HUES48 (cell line): ENCODE measurements around the gene APBB1IP.
A peak's percentile ranks its signal among the peaks of the same experiment; 100 is the strongest.

ENCODE experiments used
- H3K27ac ChIP-seq: one replicate; pipeline ENCODE4 v1.7.0; 2013; ENCODE audit warnings: low read depth, low read length, inconsistent platforms
- H3K27me3 ChIP-seq: 2 replicates; pipeline ENCODE4 v1.6.1; 2013; ENCODE audit warnings: mild to moderate bottlenecking, low read length; ENCODE audit not compliant: control insufficient read depth, insufficient read depth
- H3K36me3 ChIP-seq: 2 replicates; pipeline ENCODE4 v1.6.1; 2013; ENCODE audit warnings: low read length; ENCODE audit not compliant: control insufficient read depth, insufficient read depth
- H3K4me1 ChIP-seq: 2 replicates; pipeline ENCODE4 v1.6.1; 2013; ENCODE audit warnings: mild to moderate bottlenecking, low read length; ENCODE audit not compliant: control insufficient read depth, insufficient read depth
- H3K4me3 ChIP-seq: 2 replicates; pipeline ENCODE4 v1.5.1; 2013; ENCODE audit warnings: mild to moderate bottlenecking, low read depth, low read length
- H3K9ac ChIP-seq: 2 replicates; pipeline ENCODE4 v1.6.1; 2013; ENCODE audit warnings: mild to moderate bottlenecking, low read depth, low read length, moderate library complexity
- H3K9me3 ChIP-seq: 2 replicates; pipeline ENCODE4 v1.6.1; 2013; ENCODE audit warnings: low read length; ENCODE audit not compliant: control insufficient read depth, insufficient read depth

Gene APBB1IP

GRCh38 chr10:26507441-26507840 is 69.3 kb downstream of the APBB1IP start:
- H3K9me3 ChIP-seq = no peaks in the 10 kb centered on the region
- no peak overlapping the region for H3K4me3 ChIP-seq
- H3K27ac ChIP-seq = no peak overlapping the region
- H3K36me3 ChIP-seq = no peaks in the 10 kb centered on the region
- no peaks in the 10 kb centered on the region for H3K27me3 ChIP-seq
- H3K9ac ChIP-seq = no peak overlapping the region
- no peaks in the 10 kb centered on the region for H3K4me1 ChIP-seq

- Histone ChIP-seq H3K9ac (no peak overlapping the region), H3K27ac (no peak overlapping the region), H3K9me3 (no peaks in the 10 kb centered on the region), H3K36me3 (no peaks in the 10 kb centered on the region), H3K27me3 (no peaks in the 10 kb centered on the region), H3K4me1 (no peaks in the 10 kb centered on the region), H3K4me3 (no peak overlapping the region)
These were observed 69.9 kb downstream of the APBB1IP start for GRCh38 chr10:26508016-26508415.

GRCh38 chr10:26509307-26509706 is 71.2 kb downstream of the APBB1IP start:
- H3K27ac ChIP-seq = no peak overlapping the region
- H3K9ac ChIP-seq = no peak overlapping the region
- H3K27me3 ChIP-seq = no peaks in the 10 kb centered on the region
- H3K9me3 ChIP-seq = no peaks in the 10 kb centered on the region
- H3K4me3 ChIP-seq = no peak overlapping the region
- H3K36me3 ChIP-seq = no peaks in the 10 kb centered on the region
- H3K4me1 ChIP-seq = no peaks in the 10 kb centered on the region

GRCh38 chr10:26513101-26513500 is 75.0 kb downstream of the APBB1IP start:
- Histone ChIP-seq H3K27ac (no peak overlapping the region), H3K4me3 (no peak overlapping the region), H3K9me3 (no peaks in the 10 kb centered on the region), H3K27me3 (no peaks in the 10 kb centered on the region), H3K4me1 (peaks cover 12% of the 10 kb centered on the region), H3K36me3 (no peaks in the 10 kb centered on the region), H3K9ac (no peak overlapping the region)

GRCh38 chr10:26516540-26517101 is 78.5 kb downstream of the APBB1IP start:
- Histone ChIP-seq H3K36me3 (no peaks in the 10 kb centered on the region), H3K27ac (peak overlapping the region; percentile 39), H3K4me3 (no peak overlapping the region; the same call in 1 of the 2 replicates), H3K9ac (peak overlapping the region; percentile 59; the same call in 1 of the 2 replicates), H3K4me1 (peaks cover 12% of the 10 kb centered on the region), H3K27me3 (no peaks in the 10 kb centered on the region), H3K9me3 (no peaks in the 10 kb centered on the region; the same call in 1 of the 2 replicates)

GRCh38 chr10:26517141-26517867 is 79.2 kb downstream of the APBB1IP start:
- no peaks in the 10 kb centered on the region; the same call in 1 of the 2 replicates for H3K9me3 ChIP-seq
- no peaks in the 10 kb centered on the region for H3K27me3 ChIP-seq
- H3K36me3 ChIP-seq = no peaks in the 10 kb centered on the region
- peak overlapping the region; percentile 39 for H3K27ac ChIP-seq
- H3K9ac ChIP-seq = peak overlapping the region; percentile 59; the same call in 1 of the 2 replicates
- H3K4me1 ChIP-seq = peaks cover 12% of the 10 kb centered on the region
- no peak overlapping the region for H3K4me3 ChIP-seq

- Histone ChIP-seq H3K36me3 (no peaks in the 10 kb centered on the region), H3K4me1 (peaks cover 12% of the 10 kb centered on the region), H3K27me3 (no peaks in the 10 kb centered on the region), H3K9me3 (no peaks in the 10 kb centered on the region; the same call in 1 of the 2 replicates), H3K4me3 (no peak overlapping the region), H3K9ac (no peak overlapping the region), H3K27ac (no peak overlapping the region)
These were observed 81.7 kb downstream of the APBB1IP start for GRCh38 chr10:26519803-26520202.

GRCh38 chr10:26520575-26520974 is 82.4 kb downstream of the APBB1IP start:
- Histone ChIP-seq H3K36me3 (no peaks in the 10 kb centered on the region), H3K27me3 (no peaks in the 10 kb centered on the region), H3K4me1 (peaks cover 12% of the 10 kb centered on the region), H3K4me3 (no peak overlapping the region), H3K27ac (no peak overlapping the region), H3K9ac (no peak overlapping the region), H3K9me3 (no peaks in the 10 kb centered on the region; the same call in 1 of the 2 replicates)

GRCh38 chr10:26524161-26524896 is 86.2 kb downstream of the APBB1IP start:
- Histone ChIP-seq H3K4me3 (no peak overlapping the region), H3K36me3 (no peaks in the 10 kb centered on the region), H3K9ac (no peak overlapping the region), H3K4me1 (no peaks in the 10 kb centered on the region), H3K27ac (peak overlapping the region; percentile 51), H3K27me3 (no peaks in the 10 kb centered on the region), H3K9me3 (no peaks in the 10 kb centered on the region; the same call in 1 of the 2 replicates)

GRCh38 chr10:26525586-26525985 is 87.4 kb downstream of the APBB1IP start:
- H3K9me3 ChIP-seq = no peaks in the 10 kb centered on the region; the same call in 1 of the 2 replicates
- H3K27ac ChIP-seq = no peak overlapping the region
- no peaks in the 10 kb centered on the region for H3K27me3 ChIP-seq
- no peaks in the 10 kb centered on the region for H3K36me3 ChIP-seq
- H3K9ac ChIP-seq = no peak overlapping the region
- no peaks in the 10 kb centered on the region for H3K4me1 ChIP-seq
- no peak overlapping the region for H3K4me3 ChIP-seq

- Histone ChIP-seq H3K36me3 (no peaks in the 10 kb centered on the region), H3K27ac (no peak overlapping the region), H3K4me1 (no peaks in the 10 kb centered on the region), H3K27me3 (no peaks in the 10 kb centered on the region), H3K9ac (no peak overlapping the region), H3K4me3 (no peak overlapping the region), H3K9me3 (no peaks in the 10 kb centered on the region)
These were observed 88.9 kb downstream of the APBB1IP start for GRCh38 chr10:26527018-26527417.
